HG02610 (cell line): ENCODE results near the gene CDK9.
"Not testable (repeated sequence)": the region's sequence is repeated elsewhere in the genome, so short reads cannot be mapped to it uniquely, and the experiment has no call there.

ENCODE experiments used
- ATAC-seq: cut with Tn5 transposase; IDR thresholded peaks from one replicate; pipeline ENCODE4 v1.9.1; 2021; ENCODE audit warnings: mild to moderate bottlenecking, moderate library complexity; ENCODE audit not compliant: unreplicated experiment

The CDK9 gene

GRCh38 chr9:127817881-127818434, 32.1 kb downstream of the CDK9 start:
- ATAC-seq: no peak

DNA sequence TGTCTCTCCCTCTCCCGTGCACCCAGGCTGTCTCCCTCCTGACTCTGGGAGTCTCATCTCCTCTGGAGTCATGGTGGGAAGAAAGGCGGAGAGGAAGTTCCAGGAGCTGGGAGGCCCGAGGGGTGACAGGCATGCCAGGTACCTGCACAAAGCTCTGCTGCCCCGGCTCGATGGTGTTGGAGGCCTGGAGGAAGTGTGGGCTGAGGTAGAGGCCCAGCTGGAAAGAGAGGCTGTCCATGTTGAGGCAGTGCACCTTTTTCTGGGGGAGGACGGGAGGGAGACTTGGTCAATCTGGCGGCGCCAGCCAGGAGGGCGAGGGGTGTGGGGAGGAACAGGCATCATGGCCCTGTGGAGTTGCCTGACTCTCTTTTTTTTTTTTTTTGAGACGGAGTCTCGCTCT, 32.7 kb downstream of the CDK9 start:
- ATAC-seq: no peak

- ATAC-seq: no peak
Measured at GRCh38 chr9:127822108-127822507, 36.3 kb downstream of the CDK9 start.

DNA sequence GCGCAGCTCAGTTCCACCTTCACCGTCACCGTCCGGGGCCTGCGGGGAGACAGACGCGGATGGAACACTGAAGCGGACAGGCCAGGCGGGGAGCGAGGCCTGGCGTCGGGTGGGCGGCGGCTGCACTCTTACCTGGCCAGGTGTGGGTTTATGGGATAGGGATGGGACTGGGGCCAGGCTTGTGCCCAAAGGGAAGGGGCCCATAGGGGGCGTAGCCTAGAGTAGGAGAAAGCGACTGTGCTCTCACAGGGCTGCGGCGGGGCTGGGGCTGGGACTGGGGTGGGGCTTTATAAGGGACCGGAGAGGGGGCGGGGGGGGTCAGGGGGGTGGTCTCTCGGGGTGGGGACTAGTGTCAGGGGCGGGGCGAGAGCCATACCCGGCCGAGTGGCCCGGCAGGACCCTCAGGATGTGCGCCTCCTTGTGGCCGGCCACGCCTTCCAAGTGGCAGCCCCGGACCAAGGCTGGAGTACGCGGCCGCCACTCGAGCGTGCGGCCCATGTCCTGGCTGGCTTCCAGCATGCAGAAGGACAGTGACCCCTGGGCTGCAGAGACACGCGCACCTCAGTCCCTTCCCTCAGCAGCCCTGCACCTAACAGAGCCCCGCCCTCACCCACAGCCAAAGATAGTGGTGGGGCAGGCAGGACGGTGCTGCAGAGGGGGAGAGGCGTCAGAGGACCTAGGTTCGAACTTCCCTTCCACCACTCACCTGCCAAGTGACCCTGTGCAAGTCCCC, 39.7 kb downstream of the CDK9 start:
- ATAC-seq: no peak

GRCh38 chr9:127826253-127826913, 40.5 kb downstream of the CDK9 start:
- ATAC-seq: no peak

DNA sequence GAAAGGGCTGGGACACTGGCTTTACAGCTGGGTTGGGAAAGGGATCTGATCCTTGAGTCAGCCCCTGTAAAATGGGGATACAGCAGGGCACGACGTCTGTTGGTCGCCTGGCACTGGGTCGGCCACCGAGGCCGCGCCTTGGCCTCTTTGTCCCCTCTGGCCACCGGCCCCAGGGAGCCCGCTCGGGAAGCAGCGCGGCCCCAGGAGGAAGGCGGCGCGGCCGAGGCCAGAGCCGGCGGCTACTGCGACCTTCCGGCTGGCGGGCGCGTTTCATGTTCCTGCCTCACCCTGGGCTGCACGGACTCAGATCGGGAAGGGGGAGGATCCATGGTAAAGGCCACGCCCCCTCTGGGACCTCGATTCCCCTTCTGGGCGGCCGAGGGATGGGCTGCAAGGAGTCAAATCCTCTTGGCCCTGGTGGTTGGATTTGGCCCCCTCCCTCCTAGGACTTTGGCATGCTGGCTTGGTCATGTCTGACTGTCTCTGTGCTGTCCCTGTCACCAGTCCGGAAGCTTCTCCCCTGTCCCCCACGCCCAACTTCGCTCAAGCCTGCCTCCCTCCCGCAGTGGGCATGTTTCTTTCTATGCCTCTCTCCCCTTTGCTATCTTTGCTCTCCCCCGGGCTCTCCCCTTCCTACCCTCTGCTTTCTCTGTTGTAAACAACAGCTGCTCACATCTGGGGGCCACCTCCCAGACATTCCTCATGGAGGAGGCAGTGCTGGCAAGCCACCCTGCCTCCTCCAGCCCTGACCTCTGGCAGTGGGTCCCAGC, 42.6 kb downstream of the CDK9 start:
- no peak for ATAC-seq

DNA sequence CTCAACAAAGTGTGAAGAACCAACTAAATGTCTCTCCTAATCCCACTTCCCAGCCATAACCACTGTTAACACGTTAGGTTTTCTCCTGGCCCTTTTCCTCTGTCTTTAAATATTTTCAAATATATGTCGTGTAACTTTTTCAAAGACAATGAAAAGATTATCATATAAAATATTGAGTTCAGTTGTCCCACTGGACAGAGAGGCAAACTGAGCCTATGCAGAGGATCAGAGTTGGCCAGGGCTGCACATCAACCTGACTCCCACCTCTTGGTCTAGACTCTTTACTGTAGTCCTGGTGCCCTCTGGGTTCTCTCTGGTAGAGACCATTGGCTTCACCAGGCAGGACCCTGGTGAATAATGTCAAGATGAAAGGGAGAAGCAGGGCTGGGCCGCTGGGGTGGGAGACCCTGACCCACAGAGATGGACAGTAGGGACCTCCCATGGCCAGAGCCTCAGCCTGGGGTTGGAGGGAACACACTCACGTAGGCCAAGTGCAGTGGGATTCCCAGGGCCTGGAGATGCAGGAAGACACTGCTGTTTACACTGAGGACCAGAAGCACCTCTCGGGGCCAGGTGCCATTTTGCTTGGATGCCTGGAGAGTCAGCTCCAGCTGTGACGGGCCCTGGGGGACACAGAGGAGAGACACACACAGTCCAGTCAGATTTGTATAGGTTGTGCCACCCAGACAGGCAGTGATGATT, 43.5 kb downstream of the CDK9 start:
- ATAC-seq: no peak

DNA sequence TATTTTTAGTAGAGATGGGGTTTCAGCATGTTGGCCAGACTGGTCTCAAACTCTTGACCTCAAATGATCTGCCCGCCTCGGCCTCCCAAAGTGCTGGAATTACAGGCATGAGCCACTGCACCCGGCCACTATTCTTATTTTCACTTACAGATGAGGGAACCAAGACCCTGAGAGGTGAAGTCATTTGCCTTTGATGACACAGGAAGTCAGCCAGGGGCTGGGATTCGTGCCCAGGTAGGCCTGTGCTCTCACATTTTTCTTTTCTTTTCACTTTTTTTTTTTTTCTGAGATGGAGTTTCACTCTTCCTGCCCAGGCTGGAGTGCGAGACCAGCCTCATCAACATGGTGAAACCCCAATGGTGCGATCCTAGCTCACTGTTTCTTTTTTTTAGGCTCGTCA, 46.4 kb downstream of the CDK9 start:
- no peak for ATAC-seq

- no peak for ATAC-seq
Measured at GRCh38 chr9:127833555-127833954, 47.7 kb downstream of the CDK9 start.

- ATAC-seq: no peak
Measured at GRCh38 chr9:127835991-127836516, 50.2 kb downstream of the CDK9 start.

DNA sequence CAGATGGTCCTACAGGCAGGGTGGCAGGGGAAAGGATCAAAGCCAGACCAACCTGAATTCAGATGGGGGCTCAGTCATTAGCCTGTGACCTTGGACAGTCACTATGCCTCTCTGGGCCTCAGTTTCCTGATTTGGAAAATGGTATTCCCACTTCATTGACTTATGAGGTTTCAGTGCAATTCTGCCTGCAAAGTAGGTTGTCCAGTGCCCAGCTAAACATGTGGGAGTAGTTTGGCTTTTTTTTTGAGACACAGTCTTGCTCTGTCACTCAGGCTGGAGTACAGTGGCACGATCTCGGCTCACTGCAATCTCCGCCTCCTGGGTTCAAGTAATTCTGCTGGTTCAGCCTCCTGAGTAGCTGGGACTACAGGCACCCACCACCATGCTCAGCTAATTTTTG, 50.7 kb downstream of the CDK9 start:
- not testable (repeated sequence) for ATAC-seq

GRCh38 chr9:127837346-127837745, 51.5 kb downstream of the CDK9 start:
- no peak for ATAC-seq

GRCh38 chr9:127838375-127839078, 52.7 kb downstream of the CDK9 start:
- no peak for ATAC-seq
